Epithelial cell of esophagus (primary cell): ENCODE data around the gene SLC35F4.

Source experiments
- DNase-seq: peaks from one replicate; pipeline ENCODE4 v3.0.0; 2010; ENCODE audit warnings: low read depth
- H3K4me3 ChIP-seq: 2 replicates; pipeline ENCODE4 v1.5.1; 2011; ENCODE audit warnings: mild to moderate bottlenecking, low read length, control low read depth
- TF ChIP-seq, protein P1 (sequence below): IDR thresholded peaks from 2 replicates; pipeline ENCODE4 v1.5.1; 2011; ENCODE audit warnings: low read depth, mild to moderate bottlenecking, low read length, control low read depth, inconsistent platforms; ENCODE audit not compliant: insufficient read depth; ENCODE audit errors: missing control alignments

SLC35F4 gene

DNA sequence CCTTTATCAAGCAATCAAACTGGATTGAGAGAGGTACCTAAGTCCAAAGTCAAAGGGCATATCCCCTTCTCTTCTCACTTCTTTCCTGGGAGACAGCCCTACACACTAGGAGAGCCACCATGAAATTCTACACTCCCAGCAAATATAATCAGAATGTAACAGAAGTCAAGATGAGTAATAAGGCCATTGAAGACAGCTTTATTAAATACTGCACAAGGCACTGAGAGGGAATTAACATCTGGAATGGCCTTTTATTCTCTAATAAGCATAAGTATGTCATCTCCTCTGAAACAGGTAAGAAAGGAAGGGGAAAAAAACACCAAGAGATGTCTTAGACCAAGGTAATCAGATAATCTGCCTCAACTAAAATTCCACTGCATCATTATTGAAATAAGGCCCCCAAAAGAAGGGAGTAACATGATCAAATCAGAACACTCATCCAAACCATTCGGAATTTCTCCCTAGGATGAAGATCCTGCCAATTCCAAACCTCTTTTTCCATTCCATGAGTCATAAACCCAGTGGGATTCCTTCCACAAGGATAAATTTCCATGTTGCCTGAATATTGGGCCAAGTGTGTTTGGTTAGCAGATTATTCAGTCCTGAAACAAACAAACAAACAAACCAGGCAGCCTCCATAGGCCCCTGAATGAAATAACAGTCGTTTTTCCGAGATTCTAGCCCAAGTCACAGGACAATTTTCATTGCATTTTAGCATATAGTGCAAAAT, 19.9 kb downstream of the SLC35F4 start:
- no peak for DNase-seq
- H3K4me3 ChIP-seq = no peak overlapping the region
- TF ChIP-seq, protein P1, sequence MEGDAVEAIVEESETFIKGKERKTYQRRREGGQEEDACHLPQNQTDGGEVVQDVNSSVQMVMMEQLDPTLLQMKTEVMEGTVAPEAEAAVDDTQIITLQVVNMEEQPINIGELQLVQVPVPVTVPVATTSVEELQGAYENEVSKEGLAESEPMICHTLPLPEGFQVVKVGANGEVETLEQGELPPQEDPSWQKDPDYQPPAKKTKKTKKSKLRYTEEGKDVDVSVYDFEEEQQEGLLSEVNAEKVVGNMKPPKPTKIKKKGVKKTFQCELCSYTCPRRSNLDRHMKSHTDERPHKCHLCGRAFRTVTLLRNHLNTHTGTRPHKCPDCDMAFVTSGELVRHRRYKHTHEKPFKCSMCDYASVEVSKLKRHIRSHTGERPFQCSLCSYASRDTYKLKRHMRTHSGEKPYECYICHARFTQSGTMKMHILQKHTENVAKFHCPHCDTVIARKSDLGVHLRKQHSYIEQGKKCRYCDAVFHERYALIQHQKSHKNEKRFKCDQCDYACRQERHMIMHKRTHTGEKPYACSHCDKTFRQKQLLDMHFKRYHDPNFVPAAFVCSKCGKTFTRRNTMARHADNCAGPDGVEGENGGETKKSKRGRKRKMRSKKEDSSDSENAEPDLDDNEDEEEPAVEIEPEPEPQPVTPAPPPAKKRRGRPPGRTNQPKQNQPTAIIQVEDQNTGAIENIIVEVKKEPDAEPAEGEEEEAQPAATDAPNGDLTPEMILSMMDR = no peak

DNA sequence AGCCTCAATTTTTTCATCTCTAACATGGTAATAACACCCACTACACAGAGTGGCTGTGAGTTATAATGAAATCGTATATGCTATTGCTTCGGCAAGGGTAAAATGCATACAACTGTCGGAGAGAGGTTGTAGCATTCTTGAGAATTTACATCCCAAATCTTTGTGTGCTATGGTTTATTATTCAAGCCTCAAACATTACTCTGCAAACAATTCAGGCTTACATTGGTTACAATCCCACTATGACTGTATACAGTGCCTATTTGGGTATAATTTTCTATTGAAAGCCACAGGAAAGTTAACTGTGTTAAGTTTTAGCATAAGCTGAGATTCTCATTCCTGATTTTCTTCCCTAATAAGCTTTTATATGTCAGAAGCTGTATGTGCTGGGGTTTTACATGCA, 20.6 kb downstream of the SLC35F4 start:
- no peak overlapping the region for H3K4me3 ChIP-seq
- no peak for DNase-seq
- TF ChIP-seq, protein P1 = no peak

DNA sequence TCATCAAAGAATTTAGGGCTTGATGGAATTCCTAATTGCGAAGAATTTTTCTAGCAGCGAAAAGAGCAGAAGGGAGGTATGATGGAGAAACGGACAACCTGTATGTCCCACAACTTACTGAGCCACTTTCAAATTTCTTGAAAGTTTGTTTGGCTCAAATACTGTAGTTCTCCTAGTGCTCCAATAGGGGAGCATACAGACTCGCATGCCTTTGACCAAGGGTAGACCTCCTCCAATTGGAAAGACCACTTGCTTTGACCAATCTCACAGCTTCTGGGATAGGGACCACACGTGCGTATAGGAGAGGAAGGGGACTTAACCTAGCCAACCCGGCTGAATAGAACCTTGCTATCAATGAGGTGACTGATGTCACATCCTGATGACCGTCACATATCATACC, 28.6 kb downstream of the SLC35F4 start:
- H3K4me3 ChIP-seq = no peak overlapping the region
- TF ChIP-seq, protein P1 = peak; percentile 14
- DNase-seq = no peak

DNA sequence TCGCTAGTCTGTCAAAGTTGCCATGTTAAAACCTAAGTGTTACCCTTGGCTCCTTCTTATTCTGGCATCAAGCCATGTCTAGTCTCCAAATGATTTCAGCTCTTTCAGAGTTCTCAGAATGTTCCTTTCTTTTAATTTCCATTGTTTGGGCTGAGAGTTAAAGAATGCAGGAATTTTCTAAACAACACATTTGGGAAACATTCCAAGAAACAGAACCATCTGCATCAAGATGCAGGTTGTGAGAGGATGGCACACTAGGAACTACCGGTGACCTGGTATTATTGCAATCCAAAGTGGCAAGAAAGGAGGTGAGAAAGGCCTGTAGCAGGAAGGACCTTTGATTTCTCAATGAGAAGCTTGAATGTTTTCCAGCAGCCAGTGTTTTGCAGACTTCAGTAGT, 30.1 kb downstream of the SLC35F4 start:
- no peak for DNase-seq
- no peak overlapping the region for H3K4me3 ChIP-seq
- TF ChIP-seq, protein P1 = no peak

DNA sequence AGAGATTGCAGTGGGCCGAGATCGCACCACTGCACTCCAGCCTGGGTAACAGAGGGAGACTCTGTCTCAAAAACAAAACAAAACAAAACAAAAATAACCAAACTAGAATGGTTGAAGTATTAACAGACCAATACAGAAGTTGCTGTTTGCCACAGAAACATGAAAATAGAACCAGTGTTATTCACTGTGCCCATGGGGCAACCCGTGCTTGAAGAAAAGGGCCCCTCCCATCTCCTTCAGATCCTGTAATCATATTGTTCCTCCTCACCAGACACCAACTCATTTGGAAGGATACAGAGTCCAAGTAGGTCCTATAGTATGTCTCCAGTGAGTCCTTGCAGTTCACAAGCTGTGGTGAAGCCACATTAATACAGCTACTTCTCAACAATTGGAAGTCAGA, 30.9 kb downstream of the SLC35F4 start:
- TF ChIP-seq, protein P1 = no peak
- H3K4me3 ChIP-seq = no peak overlapping the region
- no peak for DNase-seq

DNA sequence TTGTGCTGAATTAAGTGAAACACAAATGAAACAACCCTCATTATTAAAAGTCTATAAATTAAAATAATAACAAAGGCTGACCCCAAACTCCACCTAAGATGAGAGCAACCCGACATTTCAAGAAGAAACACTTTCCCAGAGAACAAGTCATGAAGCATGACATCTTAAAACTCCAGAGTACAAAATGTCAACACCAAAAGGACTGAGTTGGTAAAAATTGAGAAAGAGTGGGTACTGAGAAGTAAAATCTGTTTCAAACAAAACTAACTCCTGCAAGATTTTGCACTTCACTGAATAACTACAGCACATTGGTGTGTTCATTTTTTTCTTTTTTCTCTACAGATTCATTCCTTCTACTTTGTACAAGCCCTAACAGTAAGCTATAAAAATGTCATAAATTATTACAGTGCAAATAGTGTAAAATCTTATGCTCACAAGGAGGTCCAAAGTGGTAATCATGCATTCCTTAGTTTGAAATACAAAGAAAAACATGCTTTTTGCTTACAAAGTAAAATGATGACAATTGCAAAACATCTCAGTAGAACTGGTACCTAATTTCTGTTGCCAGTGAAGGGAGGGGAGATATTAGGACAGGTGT, 31.8 kb downstream of the SLC35F4 start:
- TF ChIP-seq, protein P1 = no peak
- no peak overlapping the region for H3K4me3 ChIP-seq
- DNase-seq = no peak

DNA sequence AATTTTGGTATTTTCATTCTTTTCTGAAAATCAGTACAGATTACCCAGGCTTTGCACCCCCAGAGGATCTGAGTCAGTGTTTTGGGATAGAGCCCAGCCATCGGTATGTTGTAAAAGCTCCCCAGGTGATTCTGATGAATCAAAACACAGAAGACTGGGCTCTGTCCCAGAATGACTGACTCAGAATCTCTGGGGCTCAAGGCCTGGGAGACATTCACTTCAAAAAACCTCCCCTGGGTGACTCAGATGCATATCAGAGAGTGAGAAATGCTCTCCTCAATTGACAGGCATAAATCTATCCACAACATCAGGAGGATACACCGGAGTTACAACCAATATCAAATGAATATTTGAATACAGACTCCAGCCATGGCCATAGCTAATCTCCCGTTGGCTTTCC, 32.6 kb downstream of the SLC35F4 start:
- TF ChIP-seq, protein P1 = no peak
- DNase-seq = peak; percentile 98
- no peak overlapping the region for H3K4me3 ChIP-seq
